Measurements from ENCODE around the gene RHOD.
A peak's percentile ranks its signal among the peaks of the same experiment; 100 is the strongest.

Gene RHOD

DNA sequence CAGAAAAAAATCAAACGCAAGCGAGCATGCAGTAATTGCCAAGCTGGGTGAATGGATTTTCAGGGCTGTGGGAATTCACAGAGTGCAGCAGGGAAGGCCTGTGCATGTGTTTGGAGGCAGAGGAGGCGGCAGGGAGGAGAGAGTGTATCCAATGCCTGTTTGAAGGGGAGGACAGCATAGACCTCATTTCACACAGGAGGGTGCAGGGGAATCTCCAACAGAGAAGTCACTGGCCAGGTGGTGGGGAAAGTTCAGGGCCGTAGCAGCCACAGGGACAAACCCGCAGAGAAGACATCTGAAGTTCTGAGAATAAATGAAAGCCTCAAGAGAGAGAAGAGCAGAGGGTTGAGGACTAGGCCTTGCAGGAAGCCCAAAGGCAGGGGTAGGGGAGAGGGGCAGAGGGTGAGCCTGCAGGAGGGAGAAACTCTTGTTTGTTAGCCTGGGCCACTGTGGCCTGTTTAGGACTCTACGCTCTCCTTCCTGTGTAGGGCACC is 43.2 kb downstream of the RHOD start:
- no peaks in the 10 kb centered on the region for H3K9me3 ChIP-seq (ENCODE audit: control insufficient read depth, insufficient read depth, low read length)
- H3K9ac ChIP-seq (ENCODE audit: low read depth, low read length) = no peak overlapping the region
- no peaks in the 10 kb centered on the region for H3K36me3 ChIP-seq (ENCODE audit: control insufficient read depth, insufficient read depth, low read length)
- no peak overlapping the region for H3K4me3 ChIP-seq (ENCODE audit: low read depth, low read length)
- H3K27me3 ChIP-seq (ENCODE audit: control insufficient read depth, insufficient read depth, low read length) = no peaks in the 10 kb centered on the region
- peaks cover 2% of the 10 kb centered on the region for H3K4me1 ChIP-seq (ENCODE audit: control insufficient read depth, insufficient read depth, low read length)

GRCh38 chr11:67102664-67103063 is 46.0 kb downstream of the RHOD start:
- H3K4me3 ChIP-seq (ENCODE audit: low read depth, low read length) = no peak overlapping the region
- H3K9me3 ChIP-seq (ENCODE audit: control insufficient read depth, insufficient read depth, low read length) = no peaks in the 10 kb centered on the region
- H3K4me1 ChIP-seq (ENCODE audit: control insufficient read depth, insufficient read depth, low read length) = peaks cover 2% of the 10 kb centered on the region
- no peaks in the 10 kb centered on the region for H3K27me3 ChIP-seq (ENCODE audit: control insufficient read depth, insufficient read depth, low read length)
- H3K9ac ChIP-seq (ENCODE audit: low read depth, low read length) = no peak overlapping the region
- no peaks in the 10 kb centered on the region for H3K36me3 ChIP-seq (ENCODE audit: control insufficient read depth, insufficient read depth, low read length)

GRCh38 chr11:67105964-67106363 is 49.3 kb downstream of the RHOD start:
- Histone ChIP-seq H3K9ac (ENCODE audit: low read depth, low read length) (no peak overlapping the region), H3K27me3 (ENCODE audit: control insufficient read depth, insufficient read depth, low read length) (no peaks in the 10 kb centered on the region), H3K4me3 (ENCODE audit: low read depth, low read length) (no peak overlapping the region), H3K36me3 (ENCODE audit: control insufficient read depth, insufficient read depth, low read length) (no peaks in the 10 kb centered on the region), H3K4me1 (ENCODE audit: control insufficient read depth, insufficient read depth, low read length) (no peaks in the 10 kb centered on the region), H3K9me3 (ENCODE audit: control insufficient read depth, insufficient read depth, low read length) (no peaks in the 10 kb centered on the region)

GRCh38 chr11:67111261-67111660 is 54.6 kb downstream of the RHOD start:
- Histone ChIP-seq H3K4me3 (ENCODE audit: low read depth, low read length) (no peak overlapping the region), H3K9me3 (ENCODE audit: control insufficient read depth, insufficient read depth, low read length) (no peaks in the 10 kb centered on the region), H3K4me1 (ENCODE audit: control insufficient read depth, insufficient read depth, low read length) (no peaks in the 10 kb centered on the region), H3K36me3 (ENCODE audit: control insufficient read depth, insufficient read depth, low read length) (no peaks in the 10 kb centered on the region), H3K9ac (ENCODE audit: low read depth, low read length) (no peak overlapping the region), H3K27me3 (ENCODE audit: control insufficient read depth, insufficient read depth, low read length) (no peaks in the 10 kb centered on the region)

GRCh38 chr11:67113231-67113721 is 56.6 kb downstream of the RHOD start:
- Histone ChIP-seq H3K4me1 (ENCODE audit: control insufficient read depth, insufficient read depth, low read length) (peaks cover 8% of the 10 kb centered on the region), H3K9me3 (ENCODE audit: control insufficient read depth, insufficient read depth, low read length) (no peaks in the 10 kb centered on the region), H3K4me3 (ENCODE audit: low read depth, low read length) (no peak overlapping the region), H3K27me3 (ENCODE audit: control insufficient read depth, insufficient read depth, low read length) (peaks cover 4% of the 10 kb centered on the region), H3K36me3 (ENCODE audit: control insufficient read depth, insufficient read depth, low read length) (no peaks in the 10 kb centered on the region), H3K9ac (ENCODE audit: low read depth, low read length) (no peak overlapping the region)

DNA sequence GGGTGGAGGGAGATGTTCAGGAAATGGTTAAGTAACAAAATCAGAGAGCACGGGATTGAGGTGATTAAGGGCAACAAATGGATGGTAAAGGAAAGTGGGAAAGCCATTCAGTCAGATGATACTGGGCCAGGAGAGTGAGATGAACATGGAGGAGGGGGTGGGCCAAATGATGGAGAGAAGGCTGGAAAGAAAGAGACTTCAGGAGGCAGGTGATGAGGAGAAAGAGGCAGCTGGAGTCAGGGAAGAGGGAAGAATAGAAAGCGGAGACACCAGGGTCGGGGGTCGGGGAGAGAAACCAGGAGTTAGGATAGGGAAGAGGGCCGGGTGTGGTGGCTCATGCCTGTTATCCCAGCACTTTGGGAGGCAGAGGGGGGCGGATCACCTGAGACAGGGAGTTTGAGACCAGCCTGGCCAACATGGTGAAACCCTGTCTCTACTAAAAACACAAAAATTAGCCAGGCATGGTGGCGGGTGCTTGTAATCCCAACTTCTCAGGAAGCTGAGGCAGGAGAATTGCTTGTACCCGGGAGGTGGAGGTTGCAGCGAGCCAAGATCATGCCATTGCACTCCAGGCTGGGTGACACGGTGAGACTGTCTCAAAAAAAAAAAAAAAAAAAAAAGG is 57.7 kb downstream of the RHOD start:
- peaks cover 8% of the 10 kb centered on the region for H3K4me1 ChIP-seq (ENCODE audit: control insufficient read depth, insufficient read depth, low read length)
- H3K27me3 ChIP-seq (ENCODE audit: control insufficient read depth, insufficient read depth, low read length) = peaks cover 4% of the 10 kb centered on the region
- H3K4me3 ChIP-seq (ENCODE audit: low read depth, low read length) = no peak overlapping the region
- no peaks in the 10 kb centered on the region for H3K36me3 ChIP-seq (ENCODE audit: control insufficient read depth, insufficient read depth, low read length)
- H3K9ac ChIP-seq (ENCODE audit: low read depth, low read length) = no peak overlapping the region
- H3K9me3 ChIP-seq (ENCODE audit: control insufficient read depth, insufficient read depth, low read length) = no peaks in the 10 kb centered on the region

- H3K27me3 ChIP-seq (ENCODE audit: control insufficient read depth, insufficient read depth, low read length) = peaks cover 4% of the 10 kb centered on the region
- no peaks in the 10 kb centered on the region for H3K36me3 ChIP-seq (ENCODE audit: control insufficient read depth, insufficient read depth, low read length)
- no peaks in the 10 kb centered on the region for H3K9me3 ChIP-seq (ENCODE audit: control insufficient read depth, insufficient read depth, low read length)
- H3K4me3 ChIP-seq (ENCODE audit: low read depth, low read length) = no peak overlapping the region
- H3K9ac ChIP-seq (ENCODE audit: low read depth, low read length) = no peak overlapping the region
- H3K4me1 ChIP-seq (ENCODE audit: control insufficient read depth, insufficient read depth, low read length) = peaks cover 8% of the 10 kb centered on the region
Measured at GRCh38 chr11:67116758-67117105, 60.1 kb downstream of the RHOD start.

DNA sequence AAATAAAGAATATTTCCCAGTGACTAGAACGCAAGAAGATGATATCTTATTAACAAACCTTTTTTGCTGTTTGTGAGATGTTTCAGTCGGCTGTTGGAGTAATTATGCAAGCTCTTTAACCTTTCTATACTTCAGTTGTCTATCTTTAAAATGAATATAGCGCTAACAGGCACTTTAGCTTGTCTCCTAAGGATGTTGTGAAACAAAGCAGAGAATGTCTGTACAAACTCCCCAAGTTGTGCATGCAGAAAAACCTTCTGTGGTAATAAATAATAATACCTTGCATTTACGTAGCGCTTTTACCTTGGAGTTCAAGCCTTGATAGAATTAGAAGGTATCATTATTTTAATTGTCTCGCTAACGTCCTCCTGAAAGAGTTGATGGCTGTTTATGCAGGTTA is 60.5 kb downstream of the RHOD start:
- Histone ChIP-seq H3K9ac (ENCODE audit: low read depth, low read length) (no peak overlapping the region), H3K4me3 (ENCODE audit: low read depth, low read length) (peak overlapping the region; percentile 50), H3K36me3 (ENCODE audit: control insufficient read depth, insufficient read depth, low read length) (no peaks in the 10 kb centered on the region), H3K27me3 (ENCODE audit: control insufficient read depth, insufficient read depth, low read length) (peaks cover 4% of the 10 kb centered on the region), H3K4me1 (ENCODE audit: control insufficient read depth, insufficient read depth, low read length) (peaks cover 8% of the 10 kb centered on the region), H3K9me3 (ENCODE audit: control insufficient read depth, insufficient read depth, low read length) (no peaks in the 10 kb centered on the region)

DNA sequence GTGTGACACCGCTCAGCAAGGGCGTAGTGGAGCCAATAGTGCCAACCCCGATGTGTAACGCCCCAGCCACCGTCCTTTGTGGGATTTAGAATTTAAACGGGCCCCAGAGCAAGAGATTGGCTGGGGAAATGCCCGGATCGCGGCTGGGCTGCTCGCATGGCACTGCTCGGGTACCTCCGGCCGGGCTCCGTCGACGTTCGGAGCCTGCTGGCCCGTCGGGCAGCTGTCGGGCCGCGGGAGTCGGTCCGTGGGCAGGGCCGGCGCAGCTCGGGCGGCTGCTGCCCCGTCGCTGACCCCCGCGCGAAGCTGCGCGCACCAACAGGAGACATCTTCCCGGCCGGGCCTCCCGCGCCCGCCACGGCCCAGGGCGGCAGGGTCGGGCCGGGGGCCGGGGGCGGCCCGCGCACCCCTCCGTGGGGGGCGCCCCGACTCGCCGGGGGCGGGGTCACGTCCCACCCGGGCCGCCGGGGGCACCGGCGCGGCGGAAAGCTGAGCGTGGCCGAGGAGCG is 61.1 kb downstream of the RHOD start:
- Histone ChIP-seq H3K27me3 (ENCODE audit: control insufficient read depth, insufficient read depth, low read length) (peaks cover 4% of the 10 kb centered on the region), H3K36me3 (ENCODE audit: control insufficient read depth, insufficient read depth, low read length) (no peaks in the 10 kb centered on the region), H3K9ac (ENCODE audit: low read depth, low read length) (no peak overlapping the region), H3K4me3 (ENCODE audit: low read depth, low read length) (peak overlapping the region; percentile 50), H3K4me1 (ENCODE audit: control insufficient read depth, insufficient read depth, low read length) (peaks cover 8% of the 10 kb centered on the region), H3K9me3 (ENCODE audit: control insufficient read depth, insufficient read depth, low read length) (no peaks in the 10 kb centered on the region)

GRCh38 chr11:67118181-67118766 is 61.6 kb downstream of the RHOD start:
- peak overlapping the region; percentile 76 for H3K9ac ChIP-seq (ENCODE audit: low read depth, low read length)
- H3K36me3 ChIP-seq (ENCODE audit: control insufficient read depth, insufficient read depth, low read length) = no peaks in the 10 kb centered on the region
- H3K27me3 ChIP-seq (ENCODE audit: control insufficient read depth, insufficient read depth, low read length) = peaks cover 4% of the 10 kb centered on the region
- peaks cover 8% of the 10 kb centered on the region for H3K4me1 ChIP-seq (ENCODE audit: control insufficient read depth, insufficient read depth, low read length)
- H3K4me3 ChIP-seq (ENCODE audit: low read depth, low read length) = peak overlapping the region; percentile 50
- H3K9me3 ChIP-seq (ENCODE audit: control insufficient read depth, insufficient read depth, low read length) = no peaks in the 10 kb centered on the region

DNA sequence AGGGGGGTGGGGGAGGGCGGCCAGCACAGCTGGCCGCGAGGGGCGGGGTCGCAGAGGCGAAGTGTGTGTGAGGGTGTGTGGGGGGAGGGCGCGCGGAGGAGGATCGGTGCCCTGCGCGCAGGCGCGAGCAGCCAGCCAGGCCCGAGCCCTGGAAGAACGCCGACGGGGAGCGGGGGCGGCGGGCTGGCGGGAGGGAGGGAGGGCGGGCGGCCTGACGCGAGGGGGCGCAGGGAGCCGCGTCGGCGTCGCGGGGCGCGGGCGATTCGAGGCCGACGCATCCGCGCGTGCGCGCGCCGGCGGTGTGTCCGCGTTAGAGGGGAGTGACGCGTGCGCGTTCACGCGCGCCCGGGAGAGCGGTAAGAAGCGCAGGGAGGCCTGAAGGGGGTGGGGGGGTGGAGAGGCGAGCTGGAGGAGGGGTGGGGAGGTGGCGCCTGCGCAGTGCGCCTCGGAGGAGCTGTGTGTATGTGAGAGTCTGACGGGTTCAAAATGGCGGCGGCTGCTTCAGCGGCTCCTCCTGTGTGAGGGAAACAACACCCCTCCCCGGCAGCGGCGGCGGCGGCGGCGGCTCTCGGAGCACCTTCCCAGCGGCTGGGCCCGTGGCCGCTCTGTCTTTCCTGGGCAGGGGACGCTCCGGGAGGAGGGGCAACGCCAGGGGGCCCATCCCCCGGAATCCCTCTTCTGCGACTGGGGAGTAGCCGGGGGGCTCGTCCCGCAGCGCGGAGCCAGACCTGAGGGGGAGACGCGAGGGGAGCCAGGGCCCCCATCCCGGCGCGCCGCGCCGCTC is 62.3 kb downstream of the RHOD start, which contains the start of gene KDM2A:
Gene KDM2A, plus strand, starts transcription at position 463 of the 784 bp plus-strand sequence. CDS start 2,054 bp downstream, outside the sequence.
- H3K4me1 ChIP-seq (ENCODE audit: control insufficient read depth, insufficient read depth, low read length) = peaks cover 8% of the 10 kb centered on the region
- H3K9me3 ChIP-seq (ENCODE audit: control insufficient read depth, insufficient read depth, low read length) = no peaks in the 10 kb centered on the region
- peak within 1 kb of the TSS; percentile 90 for H3K9ac ChIP-seq (ENCODE audit: low read depth, low read length)
- peaks cover 4% of the 10 kb centered on the region for H3K27me3 ChIP-seq (ENCODE audit: control insufficient read depth, insufficient read depth, low read length)
- peak within 1 kb of the TSS; percentile 93 for H3K4me3 ChIP-seq (ENCODE audit: low read depth, low read length)
- peaks cover 2% of the 10 kb centered on the region for H3K36me3 ChIP-seq (ENCODE audit: control insufficient read depth, insufficient read depth, low read length)
